Upper lobe of left lung (tissue), 6 donors: ENCODE data around the gene ZBTB24. TPM values are rescaled to one million over a fixed set of nuclear protein-coding genes. Genes with fewer than 3 reads are reported as not detected.

Source experiments
- ATAC-seq, 2 donors: fragments of 200-7000 bp; cut with Tn5 transposase; one replicate each; pipeline ENCODE4 v1.9.1; 2022; ENCODE audit warnings: mild to moderate bottlenecking in 2 of 2, moderate library complexity in 2 of 2; ENCODE audit not compliant: low FRiP score in 2 of 2
- DNase-seq, 2 donors: peaks; one replicate each; pipeline ENCODE4 v3.0.0-alpha.2; 2019 to 2020
- H3K27ac ChIP-seq, 4 donors: fragments of 200-600 bp; sonication (generic); one replicate each; pipeline ENCODE4 v1.5.1; 2016 to 2019
- H3K27me3 ChIP-seq, 4 donors: fragments of 200-600 bp; sonication (generic); one replicate each; pipeline ENCODE4 v1.5.1; 2017 to 2019
- H3K36me3 ChIP-seq, 4 donors: fragments of 200-600 bp; sonication (generic); one replicate each; pipeline ENCODE4 v1.5.1; 2016 to 2019
- H3K4me1 ChIP-seq, 4 donors: fragments of 200-600 bp; sonication (generic); one replicate each; pipeline ENCODE4 v1.5.1; 2018 to 2019
- H3K4me3 ChIP-seq, 4 donors: fragments of 200-600 bp; sonication (generic); one replicate each; pipeline ENCODE4 v1.5.1; 2017 to 2019; ENCODE audit warnings: mild to moderate bottlenecking in 2 of 4, moderate library complexity in 1 of 4
- H3K9me3 ChIP-seq, 4 donors: fragments of 200-600 bp; sonication (generic); one replicate each; pipeline ENCODE4 v1.5.1; 2018 to 2019
- EP300 ChIP-seq, 4 donors: sonication (generic); formaldehyde crosslinking; IDR thresholded peaks; one replicate each; pipeline ENCODE4 v1.5.1; 2017; ENCODE audit warnings: antibody characterized with exemption in 4 of 4, control low read depth in 2 of 4
- POLR2A ChIP-seq, 4 donors: fragments of 450-650 bp; IDR thresholded peaks; one replicate each; pipeline ENCODE4 v1.5.1; 2016 to 2017; ENCODE audit warnings: antibody characterized with exemption in 4 of 4, mild to moderate bottlenecking in 2 of 4
- POLR2AphosphoS5 ChIP-seq, 2 donors: sonication (generic); formaldehyde crosslinking; IDR thresholded peaks; one replicate each; pipeline ENCODE4 v1.5.1; 2017; ENCODE audit warnings: antibody characterized with exemption in 2 of 2
- WGBS, 2 donors: methylation state at CpG; one replicate each; pipeline ENCODE4 v1.1.5; 2017 to 2018; 5-methylcytosine and 5-hydroxymethylcytosine counted together
- total RNA-seq, 6 donors: library from RNA; depleted of rRNA in 4 of 6; stranded (reverse); fragments of >200 nt in 4 of 6; gene quantifications; one replicate each; pipeline versions ENCODE4 v1.1.0 to v1.2.1, GENCODE V29; 2016 to 2021
- TF ChIP-seq, protein P1 (sequence below), 6 experiments: fragments of 450-650 bp in 4 of 6; fragments of 200-600 bp in 2 of 6; sonication (generic) in 2 of 6; IDR thresholded peaks; one replicate each; pipeline ENCODE4 v1.5.1; 2016 to 2019; ENCODE audit warnings: antibody characterized with exemption in 6 of 6
- donor health status: DM: no; HTN: no; CAD: no; lungs with moderate emphysema.
- donor health status: DM: no; HTN: yes; CAD: no; lungs with severe emphysema.

ZBTB24 gene
- total RNA-seq, 6 donors from 2014 or later: 5.1 to 14.9 (median 9.7) TPM

DNA sequence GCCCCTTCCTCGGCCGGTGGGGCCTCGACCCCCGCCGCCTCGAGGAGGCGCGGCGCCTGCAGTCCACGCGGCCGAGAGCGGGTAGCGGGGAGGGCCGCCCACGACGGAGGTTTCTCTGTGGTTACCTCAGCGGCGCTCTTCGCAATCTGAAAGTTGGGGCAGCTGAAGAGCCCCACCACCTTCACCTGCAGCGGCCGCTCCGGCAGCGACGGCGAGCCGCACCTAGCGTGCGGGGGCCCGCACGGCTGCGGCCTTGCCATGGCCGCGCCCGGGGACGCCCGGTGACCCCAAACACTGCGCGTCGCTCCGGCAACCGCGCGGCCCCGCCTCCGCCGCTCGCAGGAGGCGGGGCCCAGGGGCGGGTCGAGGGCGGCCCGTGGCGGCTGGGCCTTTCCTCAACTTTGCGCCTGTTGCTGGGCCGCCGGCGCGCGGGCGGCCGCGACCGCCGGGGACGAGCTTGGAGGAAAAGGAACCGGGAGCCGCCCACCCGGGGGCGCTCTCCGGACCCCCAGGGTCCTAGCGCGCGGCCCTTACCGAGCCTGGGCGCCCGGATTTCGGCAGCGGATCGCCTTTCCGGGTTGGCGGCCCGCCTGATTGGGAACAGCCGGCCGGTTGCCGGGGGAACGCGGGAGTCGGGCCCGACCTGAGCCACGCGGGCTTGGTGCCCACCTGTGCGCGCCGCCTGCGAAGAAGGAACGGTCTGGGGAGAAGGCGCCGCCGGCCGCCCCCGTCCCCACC lies 42.5 kb downstream of the ZBTB24 start, which contains the start of the genes PPIL6 and SMPD2:
Gene PPIL6, minus strand, starts transcription at position 298 of the 738 bp plus-strand sequence. Its CDS starts 38 bp downstream, at position 260.
Gene SMPD2, plus strand, starts transcription at position 394 of the 738 bp plus-strand sequence. CDS start 398 bp downstream, outside the sequence.
- Histone ChIP-seq H3K9me3 (no peaks in the 10 kb centered on the region), H3K4me1 (peaks cover 8 to 26% (median 13%) of the 10 kb centered on the region in 4 donors), H3K27me3 (no peaks in the 10 kb centered on the region), H3K27ac (peak within 1 kb of the TSS; percentile 86 to 91 (median 88)), H3K36me3 (peaks cover under 1 to 30% (median 23%) of the 10 kb centered on the region in 4 donors), H3K4me3 (peak within 1 kb of the TSS; percentile 85 to 97 (median 90))
- WGBS, 2 donors: 0 to 5% methylated on average over 4 to 40 of the region's 102 CpGs
- ATAC-seq (peak; percentile 90 to 97), DNase-seq (peak; percentile 93 to 99)
- TF ChIP-seq, protein P1, sequence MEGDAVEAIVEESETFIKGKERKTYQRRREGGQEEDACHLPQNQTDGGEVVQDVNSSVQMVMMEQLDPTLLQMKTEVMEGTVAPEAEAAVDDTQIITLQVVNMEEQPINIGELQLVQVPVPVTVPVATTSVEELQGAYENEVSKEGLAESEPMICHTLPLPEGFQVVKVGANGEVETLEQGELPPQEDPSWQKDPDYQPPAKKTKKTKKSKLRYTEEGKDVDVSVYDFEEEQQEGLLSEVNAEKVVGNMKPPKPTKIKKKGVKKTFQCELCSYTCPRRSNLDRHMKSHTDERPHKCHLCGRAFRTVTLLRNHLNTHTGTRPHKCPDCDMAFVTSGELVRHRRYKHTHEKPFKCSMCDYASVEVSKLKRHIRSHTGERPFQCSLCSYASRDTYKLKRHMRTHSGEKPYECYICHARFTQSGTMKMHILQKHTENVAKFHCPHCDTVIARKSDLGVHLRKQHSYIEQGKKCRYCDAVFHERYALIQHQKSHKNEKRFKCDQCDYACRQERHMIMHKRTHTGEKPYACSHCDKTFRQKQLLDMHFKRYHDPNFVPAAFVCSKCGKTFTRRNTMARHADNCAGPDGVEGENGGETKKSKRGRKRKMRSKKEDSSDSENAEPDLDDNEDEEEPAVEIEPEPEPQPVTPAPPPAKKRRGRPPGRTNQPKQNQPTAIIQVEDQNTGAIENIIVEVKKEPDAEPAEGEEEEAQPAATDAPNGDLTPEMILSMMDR (IDR thresholded peaks at IDR 0.05): peak; percentile 5 to 50 (median 32)
- TF ChIP-seq POLR2AphosphoS5 (IDR thresholded peaks at IDR 0.05): peak in 1 of 2 donors; percentile 32
- peak in 3 of 4 donors; percentile 29 to 84 (median 79) for TF ChIP-seq POLR2A (IDR thresholded peaks at IDR 0.05)
- no peak for TF ChIP-seq EP300 (IDR thresholded peaks at IDR 0.05)

DNA sequence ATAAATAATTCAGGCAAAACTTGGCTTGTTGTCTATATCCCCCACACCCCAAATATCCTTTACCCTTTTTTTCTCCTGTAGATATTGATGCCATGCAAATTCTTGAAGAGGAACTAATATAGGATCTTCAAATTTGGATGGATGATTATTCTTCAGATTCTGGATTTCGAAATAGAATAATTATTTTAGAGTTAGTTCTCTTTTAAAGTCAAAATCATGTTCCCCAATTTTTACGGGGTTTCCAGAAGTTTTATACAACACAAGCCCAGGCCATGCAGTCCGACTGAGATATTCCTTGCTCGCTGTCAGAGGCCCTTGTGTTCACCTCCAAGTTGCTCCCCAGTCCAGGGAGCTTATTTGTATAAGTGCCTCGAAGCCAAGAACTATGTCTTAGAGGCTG lies 47.0 kb downstream of the ZBTB24 start:
- Histone ChIP-seq H3K4me1 (peaks cover 0 to 12% (median 4%) of the 10 kb centered on the region in 4 donors), H3K9me3 (no peaks in the 10 kb centered on the region), H3K27me3 (no peaks in the 10 kb centered on the region), H3K4me3 (no peak overlapping the region), H3K27ac (no peak overlapping the region), H3K36me3 (no peaks in the 10 kb centered on the region)
- WGBS, 2 donors: 84 to 90% methylated on average over 5 of the region's 5 CpGs
- DNase-seq: no peak
- no peak for ATAC-seq
- TF ChIP-seq, protein P1 (IDR thresholded peaks at IDR 0.05): no peak
- no peak for TF ChIP-seq POLR2AphosphoS5 (IDR thresholded peaks at IDR 0.05)
- TF ChIP-seq POLR2A (IDR thresholded peaks at IDR 0.05): no peak
- no peak for TF ChIP-seq EP300 (IDR thresholded peaks at IDR 0.05)

DNA sequence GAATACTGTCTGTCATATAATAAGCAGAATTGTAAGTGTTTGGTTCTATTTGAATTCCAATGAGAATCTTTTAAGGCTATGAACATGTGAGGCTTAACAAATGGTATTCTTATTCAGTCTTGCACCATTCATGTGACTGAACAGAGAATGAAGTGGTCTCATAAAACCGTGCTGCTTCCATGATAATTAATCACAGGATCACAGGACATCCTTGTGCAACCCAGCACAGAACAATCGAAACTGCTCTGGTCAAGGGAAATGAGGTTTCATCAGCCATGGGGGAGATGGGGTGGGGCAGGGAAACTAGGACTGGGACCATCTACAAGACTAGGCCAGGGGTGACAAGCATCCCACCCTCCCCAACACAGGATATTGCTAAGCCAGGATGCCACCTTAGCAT lies 48.6 kb downstream of the ZBTB24 start:
- Histone ChIP-seq H3K27me3 (no peaks in the 10 kb centered on the region), H3K4me3 (no peak overlapping the region), H3K9me3 (no peaks in the 10 kb centered on the region), H3K4me1 (peaks cover 0 to 4% (median 2%) of the 10 kb centered on the region in 4 donors), H3K27ac (peak overlapping the region in 1 of 4 donors; percentile 21), H3K36me3 (no peaks in the 10 kb centered on the region)
- TF ChIP-seq, protein P1 (IDR thresholded peaks at IDR 0.05): no peak
- TF ChIP-seq POLR2AphosphoS5 (IDR thresholded peaks at IDR 0.05) (no peak), EP300 (IDR thresholded peaks at IDR 0.05) (no peak), POLR2A (IDR thresholded peaks at IDR 0.05) (no peak)
- no peak for DNase-seq
- ATAC-seq: no peak
- WGBS, 2 donors: 23 to 54% methylated on average over 2 of the region's 2 CpGs

DNA sequence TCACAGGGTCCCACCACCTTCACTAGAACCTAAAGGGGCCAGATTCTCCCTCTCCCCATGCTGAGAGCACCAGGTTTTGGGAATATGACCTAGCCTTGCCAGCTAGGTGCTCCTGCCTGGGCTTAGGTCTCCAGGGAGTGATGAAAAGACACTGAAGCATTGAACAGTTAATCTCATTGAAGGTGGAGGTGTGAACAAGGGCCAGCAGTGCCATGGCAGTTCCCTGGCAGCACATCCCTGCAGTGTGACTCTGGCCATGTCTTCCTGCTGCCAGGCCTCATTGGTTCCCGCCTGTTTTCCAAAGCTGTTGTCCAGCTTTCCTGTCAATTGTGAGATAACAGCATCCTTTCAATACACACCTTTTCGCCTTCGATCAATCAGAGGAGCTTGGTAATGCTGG lies 53.5 kb downstream of the ZBTB24 start:
- no peaks in the 10 kb centered on the region for H3K36me3 ChIP-seq
- no peak for TF ChIP-seq POLR2A (IDR thresholded peaks at IDR 0.05)
- no peak for TF ChIP-seq EP300 (IDR thresholded peaks at IDR 0.05)
- TF ChIP-seq, protein P1 (IDR thresholded peaks at IDR 0.05): no peak
- peaks cover 0 to 4% (median under 1%) of the 10 kb centered on the region in 4 donors for H3K4me1 ChIP-seq
- WGBS, 2 donors: 99 to 100% methylated on average over 3 of the region's 3 CpGs
- no peaks in the 10 kb centered on the region for H3K9me3 ChIP-seq
- H3K27ac ChIP-seq: no peak overlapping the region
- no peak overlapping the region for H3K4me3 ChIP-seq
- ATAC-seq (no peak), DNase-seq (no peak)
- H3K27me3 ChIP-seq: no peaks in the 10 kb centered on the region
